Adrenal gland (tissue), 12 donors: ENCODE measurements around the gene DPH1. TPM values are rescaled to one million over a fixed set of nuclear protein-coding genes. Genes with fewer than 3 reads are reported as not detected.

ENCODE experiments used
- DNase-seq, 7 donors: peaks; one replicate each; pipeline ENCODE4 v3.0.0-alpha.2; 2019 to 2020
- H3K27ac ChIP-seq, 5 donors: fragments of 200-600 bp; sonication (generic) in 4 of 5; 1 replicate in 3 of 5; 2 replicates in 2 of 5; pipeline versions ENCODE4 v1.5.1 to v1.8.0; 2016 to 2020; ENCODE audit warnings: mild to moderate bottlenecking in 1 of 5
- H3K27me3 ChIP-seq: fragments of 200-600 bp; 2 replicates; pipeline ENCODE4 v1.8.0; 2021
- H3K36me3 ChIP-seq, 2 donors: fragments of 200-600 bp; replicated peaks in 1 of 2; 1 replicate in 1 of 2; 2 replicates in 1 of 2; pipeline versions ENCODE4 v1.5.1 to v1.8.0; 2018 to 2022
- H3K4me1 ChIP-seq, 2 donors: fragments of 200-600 bp; replicated peaks in 1 of 2; 1 replicate in 1 of 2; 2 replicates in 1 of 2; pipeline versions ENCODE4 v1.5.1 to v1.8.0; 2018 to 2021
- H3K4me3 ChIP-seq, 4 donors: fragments of 200-600 bp; sonication (generic) in 3 of 4; one replicate each; pipeline ENCODE4 v1.5.1; 2016 to 2018
- H3K9me3 ChIP-seq, 3 donors: fragments of 200-600 bp; sonication (generic) in 1 of 3; replicated peaks in 1 of 3; 1 replicate in 2 of 3; 2 replicates in 1 of 3; pipeline versions ENCODE4 v1.5.1 to v1.8.0; 2016 to 2021
- POLR2A ChIP-seq, 2 donors: fragments of 450-650 bp; IDR thresholded peaks; one replicate each; pipeline ENCODE4 v1.6.1; 2017; ENCODE audit warnings: antibody characterized with exemption in 2 of 2, mild to moderate bottlenecking in 2 of 2, moderate library complexity in 1 of 2
- WGBS, 4 donors: extraction: QIAGEN DNeasy Blood & Tissue Kit in 2 of 4; methylation state at CpG; one replicate each; pipeline versions ENCODE4 v1.1.5 to v1.1.7; 2013 to 2017; 5-methylcytosine and 5-hydroxymethylcytosine counted together
- intact Hi-C, 2 donors: fragments of 100-400 bp; cut with DNase I; formaldehyde crosslinking; loops; one replicate each; pipeline versions ENCODE4 v1.14.1 to v1.15.0; 2022 to 2023
- polyA plus RNA-seq, 3 donors: library from polyadenylated mRNA; stranded (reverse); fragments of 200-250 nt in 2 of 3; fragments of 350-450 nt in 1 of 3; fragmentation: Illumina TruSeq in 1 of 3; extraction: RNeasy Lipid Tissue Mini Kit (QIAGEN cat#74804) in 1 of 3; gene quantifications; one replicate each; pipeline ENCODE4 v1.2.3, GENCODE V29; 2013 to 2014
- total RNA-seq, 9 donors: library from RNA; depleted of rRNA in 4 of 9; stranded (reverse); fragments of >200 nt in 4 of 9; fragments of 120-200 nt in 1 of 9; fragmentation: NEBNext Ultra II Directional in 1 of 9; extraction: Animal tissue kit (Norgen Biotek cat#: 25700) in 1 of 9; gene quantifications; one replicate each; pipeline versions ENCODE4 v1.1.0 to v1.2.4, GENCODE V29; 2013 to 2023
- TF ChIP-seq, protein P1 (sequence below), 6 experiments: fragments of 450-650 bp in 4 of 6; fragments of 200-600 bp in 2 of 6; sonication (generic) in 1 of 6; IDR thresholded peaks; 1 replicate in 5 of 6; 2 replicates in 1 of 6; pipeline versions ENCODE4 v1.5.1 to v1.8.0; 2016 to 2021; ENCODE audit warnings: antibody characterized with exemption in 6 of 6, mild to moderate bottlenecking in 2 of 6, moderate library complexity in 1 of 6
- donor health status: healthy with polysubstance abuse.
- donor health status: Bipolar disorder and iron deficiency.
- donor health status: DM: yes; HTN: yes; CAD: no.
- donor health status: DM: no; HTN: no; CAD: no.
- donor health status: DM: no; HTN: no; CAD: no.
- donor health status: DM: yes; HTN: yes; CAD: no.

DPH1 gene
- total and polyA plus RNA-seq, 12 donors: 29.3 to 100 (median 57.7) TPM

DNA sequence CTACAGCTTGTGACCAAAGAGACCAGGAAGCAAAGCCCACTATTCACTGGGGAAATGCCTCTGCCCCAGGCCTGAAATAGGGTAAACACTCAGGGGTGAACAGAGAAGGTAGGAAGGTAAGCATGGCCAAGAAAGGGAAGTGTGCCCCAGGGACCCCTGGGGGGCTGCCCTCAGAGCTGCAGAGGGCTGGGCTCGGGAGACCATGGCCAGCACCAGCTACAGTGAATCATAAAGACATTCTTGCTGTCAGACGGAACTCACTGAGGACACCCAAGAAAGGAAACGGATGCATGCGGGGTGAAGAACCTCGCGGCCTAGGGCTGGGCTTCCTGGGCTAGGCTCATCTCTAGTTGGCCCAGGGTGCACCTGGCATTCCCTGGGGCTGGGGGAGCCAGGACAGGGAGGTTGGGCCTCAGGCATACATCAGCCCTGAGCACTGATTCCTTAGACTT lies 34.6 kb downstream of the DPH1 start:
- intact Hi-C loops: no loop called here
- Histone ChIP-seq H3K27me3 (no peaks in the 10 kb centered on the region), H3K27ac (peak overlapping the region in 4 of 5 donors; percentile 5 to 88 (median 64)), H3K9me3 (no peaks in the 10 kb centered on the region), H3K4me1 (peaks cover 6 to 47% of the 10 kb centered on the region in 2 donors), H3K36me3 (peaks cover 0 to 21% of the 10 kb centered on the region in 2 donors), H3K4me3 (no peak overlapping the region)
- peak in 2 of 7 donors; percentile 42 to 67 for DNase-seq
- 50 to 78% (median 74%) methylated on average over 2 to 6 of the region's 6 CpGs for WGBS, 4 donors
- TF ChIP-seq, protein P1, sequence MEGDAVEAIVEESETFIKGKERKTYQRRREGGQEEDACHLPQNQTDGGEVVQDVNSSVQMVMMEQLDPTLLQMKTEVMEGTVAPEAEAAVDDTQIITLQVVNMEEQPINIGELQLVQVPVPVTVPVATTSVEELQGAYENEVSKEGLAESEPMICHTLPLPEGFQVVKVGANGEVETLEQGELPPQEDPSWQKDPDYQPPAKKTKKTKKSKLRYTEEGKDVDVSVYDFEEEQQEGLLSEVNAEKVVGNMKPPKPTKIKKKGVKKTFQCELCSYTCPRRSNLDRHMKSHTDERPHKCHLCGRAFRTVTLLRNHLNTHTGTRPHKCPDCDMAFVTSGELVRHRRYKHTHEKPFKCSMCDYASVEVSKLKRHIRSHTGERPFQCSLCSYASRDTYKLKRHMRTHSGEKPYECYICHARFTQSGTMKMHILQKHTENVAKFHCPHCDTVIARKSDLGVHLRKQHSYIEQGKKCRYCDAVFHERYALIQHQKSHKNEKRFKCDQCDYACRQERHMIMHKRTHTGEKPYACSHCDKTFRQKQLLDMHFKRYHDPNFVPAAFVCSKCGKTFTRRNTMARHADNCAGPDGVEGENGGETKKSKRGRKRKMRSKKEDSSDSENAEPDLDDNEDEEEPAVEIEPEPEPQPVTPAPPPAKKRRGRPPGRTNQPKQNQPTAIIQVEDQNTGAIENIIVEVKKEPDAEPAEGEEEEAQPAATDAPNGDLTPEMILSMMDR (IDR thresholded peaks at IDR 0.05): no peak
- TF ChIP-seq POLR2A (IDR thresholded peaks at IDR 0.05): no peak

DNA sequence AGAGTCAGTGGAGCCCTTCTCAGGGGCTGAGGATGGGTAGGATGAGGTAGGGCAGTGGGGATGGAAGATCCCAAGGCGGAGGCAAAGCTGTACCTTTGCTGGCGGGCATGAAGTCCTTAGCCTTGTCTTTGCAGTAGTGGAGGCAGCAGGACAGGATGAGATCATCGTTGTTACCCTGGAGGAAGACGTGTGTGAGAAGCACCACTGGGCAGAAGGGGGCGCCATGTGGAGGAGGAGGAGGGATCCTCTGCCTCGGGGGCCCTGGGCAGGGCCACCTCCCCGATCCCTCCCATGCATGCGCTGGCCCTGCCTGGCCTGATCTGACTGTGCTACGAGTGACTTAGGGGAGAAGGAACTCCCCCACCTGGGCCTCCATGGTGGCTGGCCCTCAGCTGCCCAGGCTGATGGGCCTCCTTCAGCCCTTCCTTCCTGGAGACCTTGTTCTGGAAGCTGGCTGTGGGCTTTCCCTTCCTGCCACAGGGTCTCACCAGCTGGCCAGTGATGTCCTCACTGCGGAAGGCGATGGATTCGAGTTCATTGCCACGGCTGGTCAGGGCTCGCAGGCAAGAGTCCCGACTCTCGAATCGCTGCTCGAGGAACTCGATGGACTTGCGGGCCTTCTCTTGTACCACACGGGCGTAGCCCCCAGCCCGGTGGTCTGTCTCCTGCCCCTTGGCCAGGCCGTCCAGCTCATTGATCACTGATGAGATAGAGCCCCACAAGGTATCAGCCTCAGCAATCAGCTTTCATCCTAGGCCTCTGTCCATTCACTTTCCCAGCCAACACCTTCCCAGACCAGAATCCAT lies 35.2 kb downstream of the DPH1 start:
- no peak overlapping the region for H3K4me3 ChIP-seq
- H3K9me3 ChIP-seq: no peaks in the 10 kb centered on the region
- TF ChIP-seq, protein P1 (IDR thresholded peaks at IDR 0.05): peak in 4 of 6 experiments; percentile 26 to 43 (median 37)
- TF ChIP-seq POLR2A (IDR thresholded peaks at IDR 0.05): no peak
- intact Hi-C loops: no loop called here
- H3K27me3 ChIP-seq: no peaks in the 10 kb centered on the region
- H3K4me1 ChIP-seq: peaks cover 6 to 47% of the 10 kb centered on the region in 2 donors
- WGBS, 4 donors: 53 to 82% (median 75%) methylated on average over 7 to 24 of the region's 24 CpGs
- peak overlapping the region in 4 of 5 donors; percentile 5 to 88 (median 55) for H3K27ac ChIP-seq
- DNase-seq: peak in 3 of 7 donors; percentile 56 to 71 (median 60)
- peaks cover 0 to 21% of the 10 kb centered on the region in 2 donors for H3K36me3 ChIP-seq

DNA sequence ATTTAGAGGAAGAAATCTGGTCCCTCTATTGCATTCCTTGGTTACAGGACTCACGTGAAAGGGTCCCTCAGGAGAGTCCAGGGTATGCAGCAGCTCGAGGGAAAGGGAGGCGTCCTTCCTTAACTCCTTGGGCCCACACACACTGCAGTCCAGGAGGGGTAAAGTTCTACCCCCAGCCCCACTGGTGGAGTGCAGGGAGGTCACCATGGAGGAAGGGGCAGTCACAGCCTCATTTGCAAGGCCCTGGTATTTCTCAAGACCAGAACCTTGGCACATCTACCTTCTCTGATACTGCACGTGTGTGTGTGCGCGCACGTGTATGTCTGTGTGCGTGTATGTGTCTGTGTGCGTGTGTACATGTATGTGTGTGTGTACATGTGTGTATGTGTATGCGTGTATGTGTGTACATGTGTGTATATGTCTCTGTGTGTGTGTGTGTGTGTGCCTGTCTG lies 36.0 kb downstream of the DPH1 start:
- TF ChIP-seq, protein P1 (IDR thresholded peaks at IDR 0.05): no peak
- TF ChIP-seq POLR2A (IDR thresholded peaks at IDR 0.05): no peak
- intact Hi-C loops: no loop called here
- Histone ChIP-seq H3K4me1 (peaks cover 6 to 53% of the 10 kb centered on the region in 2 donors), H3K4me3 (no peak overlapping the region), H3K9me3 (no peaks in the 10 kb centered on the region), H3K27ac (peak overlapping the region in 3 of 5 donors; percentile 5 to 88 (median 78)), H3K36me3 (peaks cover 0 to 21% of the 10 kb centered on the region in 2 donors), H3K27me3 (no peaks in the 10 kb centered on the region)
- no peak for DNase-seq
- 78 to 85% (median 84%) methylated on average over 8 to 10 of the region's 10 CpGs for WGBS, 4 donors

DNA sequence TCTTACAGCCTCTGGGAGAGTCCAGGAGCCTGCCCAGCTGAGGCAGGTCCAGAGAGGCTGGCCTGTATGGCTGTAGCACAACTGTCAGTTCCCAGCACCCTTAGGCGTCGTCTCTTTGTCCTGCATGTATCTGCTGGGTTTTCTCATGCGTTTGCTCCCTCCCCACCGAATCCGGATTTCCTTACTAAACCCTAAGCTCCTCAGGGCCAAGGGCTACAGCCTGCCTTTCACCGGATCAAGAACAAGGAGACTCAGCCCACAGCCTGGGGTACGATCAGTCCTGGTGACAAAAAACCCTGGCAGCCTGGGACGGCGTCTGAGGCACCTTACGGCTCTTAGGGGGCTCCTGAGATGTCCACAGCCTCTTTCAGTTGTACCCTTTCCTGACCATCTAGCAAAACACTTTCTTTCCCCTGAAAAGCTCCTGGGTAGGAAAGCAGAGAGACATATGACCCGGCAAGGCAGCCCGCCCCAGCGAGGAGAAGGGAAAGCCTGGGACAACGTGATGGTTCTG lies 37.2 kb downstream of the DPH1 start:
- intact Hi-C loops: no loop called here
- Histone ChIP-seq H3K27ac (peak overlapping the region in 4 of 5 donors; percentile 34 to 88 (median 62)), H3K4me3 (no peak overlapping the region), H3K36me3 (peaks cover 0 to 21% of the 10 kb centered on the region in 2 donors), H3K27me3 (no peaks in the 10 kb centered on the region), H3K9me3 (no peaks in the 10 kb centered on the region), H3K4me1 (peaks cover 6 to 51% of the 10 kb centered on the region in 2 donors)
- TF ChIP-seq, protein P1 (IDR thresholded peaks at IDR 0.05): no peak
- no peak for TF ChIP-seq POLR2A (IDR thresholded peaks at IDR 0.05)
- 63 to 82% (median 72%) methylated on average over 12 to 14 of the region's 14 CpGs for WGBS, 4 donors
- DNase-seq: peak in 1 of 7 donors; percentile 54
